Mesenchymal stem cell (in vitro differentiated cells and primary cell): Measurements from ENCODE around the gene CHM.
"Not testable (repeated sequence)": the region's sequence is repeated elsewhere in the genome, so short reads cannot be mapped to it uniquely, and the experiment has no call there.

Experiments used
- DNase-seq: peaks from one replicate; pipeline ENCODE4 v3.0.0-alpha.2; 2013
- H2AFZ ChIP-seq: one replicate; pipeline ENCODE4 v1.6.1; 2013; ENCODE audit warnings: low read depth, mild to moderate bottlenecking, control low read depth, inconsistent platforms, low read length, moderate library complexity
- H2AK5ac ChIP-seq: 2 replicates; pipeline ENCODE4 v1.6.1; 2013; ENCODE audit warnings: low read length, moderate library complexity, mild to moderate bottlenecking, inconsistent platforms; ENCODE audit not compliant: severe bottlenecking
- H2BK120ac ChIP-seq: one replicate; pipeline ENCODE4 v1.6.1; 2013; ENCODE audit warnings: low read depth, mild to moderate bottlenecking, inconsistent platforms, low read length, moderate library complexity
- H2BK12ac ChIP-seq, 2 experiments: one replicate each; pipeline ENCODE4 v1.6.1; 2013; ENCODE audit warnings: inconsistent platforms in 2 of 2, low read length in 2 of 2, mild to moderate bottlenecking in 2 of 2, moderate library complexity in 2 of 2, control low read depth in 1 of 2
- H2BK15ac ChIP-seq: one replicate; pipeline ENCODE4 v1.6.1; 2013; ENCODE audit warnings: mild to moderate bottlenecking, low read depth, inconsistent platforms; ENCODE audit not compliant: poor library complexity, severe bottlenecking
- H2BK5ac ChIP-seq: 2 replicates; pipeline ENCODE4 v1.6.1; 2013; ENCODE audit warnings: low read depth, mild to moderate bottlenecking, low read length, control low read depth, inconsistent platforms; ENCODE audit not compliant: poor library complexity, severe bottlenecking
- H3K14ac ChIP-seq, 2 experiments: one replicate each; pipeline ENCODE4 v1.6.1; 2013; ENCODE audit warnings: inconsistent platforms in 2 of 2, low read length in 2 of 2, control low read depth in 1 of 2, mild to moderate bottlenecking in 1 of 2, moderate library complexity in 1 of 2
- H3K18ac ChIP-seq, 2 experiments: one replicate each; pipeline ENCODE4 v1.6.1; 2013; ENCODE audit warnings: inconsistent platforms in 2 of 2, low read length in 2 of 2, control low read depth in 1 of 2, low read depth in 1 of 2, mild to moderate bottlenecking in 1 of 2
- H3K23ac ChIP-seq, 2 experiments: one replicate each; pipeline ENCODE4 v1.6.1; 2013; ENCODE audit warnings: inconsistent platforms in 2 of 2, low read length in 2 of 2, mild to moderate bottlenecking in 2 of 2, moderate library complexity in 2 of 2, control low read depth in 1 of 2
- H3K27ac ChIP-seq: 2 replicates; pipeline ENCODE4 v1.5.1; 2013; ENCODE audit warnings: mild to moderate bottlenecking, moderate library complexity, low read length, control low read depth, inconsistent platforms; ENCODE audit not compliant: poor library complexity, severe bottlenecking
- H3K27me3 ChIP-seq, 2 experiments: 2 replicates each; pipeline versions ENCODE4 v1.6.1 to v1.7.0; 2013; ENCODE audit warnings: low read length in 2 of 2, mild to moderate bottlenecking in 2 of 2, moderate library complexity in 2 of 2, control low read depth in 1 of 2, inconsistent platforms in 1 of 2; ENCODE audit not compliant: control insufficient read depth in 1 of 2, insufficient read depth in 1 of 2
- H3K36me3 ChIP-seq, 2 experiments: 2 replicates each; pipeline versions ENCODE4 v1.6.1 to v1.7.0; 2013; ENCODE audit warnings: low read length in 2 of 2, control low read depth in 1 of 2, inconsistent platforms in 1 of 2, low read depth in 1 of 2, mild to moderate bottlenecking in 1 of 2; ENCODE audit not compliant: insufficient read depth in 2 of 2, control insufficient read depth in 1 of 2
- H3K4ac ChIP-seq, 2 experiments: one replicate each; pipeline ENCODE4 v1.6.1; 2013; ENCODE audit warnings: inconsistent platforms in 2 of 2, low read length in 2 of 2, mild to moderate bottlenecking in 2 of 2, moderate library complexity in 2 of 2, control low read depth in 1 of 2, low read depth in 1 of 2
- H3K4me1 ChIP-seq: 2 replicates; pipeline ENCODE4 v1.6.1; 2013; ENCODE audit warnings: low read depth, low read length, control low read depth; ENCODE audit not compliant: control insufficient read depth, insufficient read depth
- H3K4me2 ChIP-seq: 2 replicates; pipeline ENCODE4 v1.6.1; 2013; ENCODE audit warnings: low read length, mild to moderate bottlenecking, inconsistent platforms; ENCODE audit not compliant: poor library complexity, severe bottlenecking
- H3K4me3 ChIP-seq, 2 experiments: 2 replicates each; pipeline versions ENCODE4 v1.5.1 to v1.7.0; 2013; ENCODE audit warnings: low read length in 2 of 2, mild to moderate bottlenecking in 2 of 2, control low read depth in 1 of 2, low read depth in 1 of 2; ENCODE audit not compliant: insufficient read depth in 1 of 2
- H3K79me1 ChIP-seq: replicated peaks from 2 replicates; pipeline ENCODE4 v1.6.1; 2013; ENCODE audit warnings: mild to moderate bottlenecking, control low read depth, low read length, inconsistent platforms; ENCODE audit not compliant: poor library complexity, severe bottlenecking
- H3K9ac ChIP-seq: 2 replicates; pipeline ENCODE4 v1.7.0; 2013; ENCODE audit warnings: mild to moderate bottlenecking, low read length, moderate library complexity
- H3K9me3 ChIP-seq: 2 replicates; pipeline ENCODE4 v1.7.0; 2013; ENCODE audit warnings: mild to moderate bottlenecking, low read length; ENCODE audit not compliant: control insufficient read depth
- H4K8ac ChIP-seq: one replicate; pipeline ENCODE4 v1.6.1; 2013; ENCODE audit warnings: inconsistent platforms, mild to moderate bottlenecking, low read length, moderate library complexity
- H4K91ac ChIP-seq: one replicate; pipeline ENCODE4 v1.6.1; 2013; ENCODE audit warnings: mild to moderate bottlenecking, low read length, inconsistent platforms
- WGBS: methylation state at CpG from one replicate; pipeline ENCODE4 v1.1.7; 2013; ENCODE audit warnings: mixed read lengths; 5-methylcytosine and 5-hydroxymethylcytosine counted together

The CHM gene

DNA sequence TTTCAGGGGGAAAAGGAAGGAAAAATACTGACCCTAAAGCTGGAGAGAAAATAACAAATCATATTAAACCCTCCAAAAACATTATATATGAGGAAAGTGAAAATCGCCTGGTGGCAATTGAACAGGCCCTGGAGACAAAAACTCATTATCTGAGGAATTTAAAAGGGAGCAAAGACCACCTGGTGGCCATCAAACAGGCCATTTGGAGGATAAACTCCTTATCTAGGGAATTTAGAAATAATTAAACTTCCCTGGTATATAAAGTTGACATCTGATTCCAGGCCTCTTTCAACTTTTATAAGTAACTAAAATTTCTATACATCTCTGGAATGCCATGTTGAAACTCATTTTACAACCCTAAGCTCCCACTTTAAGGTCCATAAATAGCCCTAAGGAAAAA lies 35.2 kb downstream of the CHM start:
- Histone ChIP-seq H3K4me1 (peaks cover 2% of the 10 kb centered on the region), H3K27ac (no peak overlapping the region)
- WGBS, result no CpG with 5 or more reads among the region's 1 CpG

DNA sequence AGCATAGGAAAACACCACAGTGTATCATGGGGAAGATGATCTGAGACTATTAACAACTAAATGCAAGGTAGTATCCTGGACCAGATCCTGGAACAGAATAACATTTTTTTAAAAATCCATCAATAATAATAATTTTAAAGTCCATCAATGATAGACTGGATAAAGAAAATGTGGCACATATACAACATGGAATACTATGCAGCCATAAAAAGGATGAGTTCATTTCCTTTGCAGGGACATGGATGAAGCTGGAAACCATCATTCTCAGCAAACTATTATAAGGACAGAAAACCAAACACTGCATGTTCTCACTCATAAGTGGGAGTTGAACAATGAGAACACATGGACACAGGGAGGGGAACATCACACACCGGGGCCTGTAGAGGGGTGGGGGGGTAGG lies 37.6 kb downstream of the CHM start:
- H3K14ac ChIP-seq, H2AFZ ChIP-seq, H3K27ac ChIP-seq, H2BK15ac ChIP-seq, H3K79me1 ChIP-seq, H2BK5ac ChIP-seq, H2AK5ac ChIP-seq, H3K18ac ChIP-seq, H3K4me2 ChIP-seq, H3K4me1 ChIP-seq, H3K4me3 ChIP-seq, H3K23ac ChIP-seq, H3K27me3 ChIP-seq, H3K9me3 ChIP-seq, DNase-seq, H4K8ac ChIP-seq, H3K4ac ChIP-seq, H2BK120ac ChIP-seq, H2BK12ac ChIP-seq, H3K9ac ChIP-seq, H4K91ac ChIP-seq: not testable (repeated sequence)
- WGBS, result no CpG with 5 or more reads among the region's 1 CpG
- peaks cover 0 to 11% of the 10 kb centered on the region in 2 experiments for H3K36me3 ChIP-seq

More for the DNA sequence above, 35.2 kb downstream of the CHM start:
- no peak overlapping the region for H2BK120ac ChIP-seq
- no peak overlapping the region for H3K4me3 ChIP-seq
- H3K4ac ChIP-seq, result no peak overlapping the region
- H2AK5ac ChIP-seq, result no peak overlapping the region
- no peak overlapping the region for H3K4me2 ChIP-seq
- H3K23ac ChIP-seq, result no peak overlapping the region
- H3K27me3 ChIP-seq, result no peaks in the 10 kb centered on the region
- H3K9me3 ChIP-seq, result no peaks in the 10 kb centered on the region
- no peak overlapping the region for H3K9ac ChIP-seq
- no peak overlapping the region for H2BK12ac ChIP-seq
- peaks cover 3 to 11% of the 10 kb centered on the region in 2 experiments for H3K36me3 ChIP-seq
- no peak overlapping the region for H3K14ac ChIP-seq
- H2BK5ac ChIP-seq, result no peak overlapping the region
- H4K91ac ChIP-seq, result no peak overlapping the region
- H3K79me1 ChIP-seq, result no peaks in the 10 kb centered on the region
- no peak overlapping the region for H4K8ac ChIP-seq
- no peak overlapping the region for H3K18ac ChIP-seq
- no peak overlapping the region for H2BK15ac ChIP-seq
- H2AFZ ChIP-seq, result no peak overlapping the region
- no peak for DNase-seq

DNA sequence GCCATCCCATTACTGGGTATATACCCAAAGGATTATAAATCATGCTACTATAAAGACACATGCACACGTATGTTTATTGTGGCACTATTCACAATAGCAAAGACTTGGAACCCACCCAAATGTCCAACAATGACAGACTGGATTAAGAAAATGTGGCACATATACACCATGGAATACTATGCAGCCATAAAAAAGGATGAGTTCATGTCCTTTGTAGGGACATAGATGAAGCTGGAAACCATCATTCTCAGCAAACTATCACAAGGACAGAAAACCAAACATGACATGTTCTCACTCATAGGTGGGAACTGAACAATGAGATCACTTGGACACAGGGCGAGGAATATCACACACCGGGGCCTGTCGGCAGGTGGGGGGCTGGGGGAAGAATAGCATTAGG lies 39.5 kb downstream of the CHM start:
- H4K8ac ChIP-seq, H3K18ac ChIP-seq, H3K14ac ChIP-seq, H2AFZ ChIP-seq, H3K9ac ChIP-seq, H3K27me3 ChIP-seq, H2BK12ac ChIP-seq, H2BK15ac ChIP-seq, H2BK5ac ChIP-seq, H3K23ac ChIP-seq, H3K79me1 ChIP-seq, DNase-seq, H3K27ac ChIP-seq, H3K4me1 ChIP-seq, H2BK120ac ChIP-seq, H3K4ac ChIP-seq, H3K4me3 ChIP-seq, H3K4me2 ChIP-seq, H3K9me3 ChIP-seq, H4K91ac ChIP-seq, H2AK5ac ChIP-seq: not testable (repeated sequence)
- H3K36me3 ChIP-seq, result peaks cover 0 to 11% of the 10 kb centered on the region in 2 experiments
- no CpG with 5 or more reads among the region's 4 CpGs for WGBS

DNA sequence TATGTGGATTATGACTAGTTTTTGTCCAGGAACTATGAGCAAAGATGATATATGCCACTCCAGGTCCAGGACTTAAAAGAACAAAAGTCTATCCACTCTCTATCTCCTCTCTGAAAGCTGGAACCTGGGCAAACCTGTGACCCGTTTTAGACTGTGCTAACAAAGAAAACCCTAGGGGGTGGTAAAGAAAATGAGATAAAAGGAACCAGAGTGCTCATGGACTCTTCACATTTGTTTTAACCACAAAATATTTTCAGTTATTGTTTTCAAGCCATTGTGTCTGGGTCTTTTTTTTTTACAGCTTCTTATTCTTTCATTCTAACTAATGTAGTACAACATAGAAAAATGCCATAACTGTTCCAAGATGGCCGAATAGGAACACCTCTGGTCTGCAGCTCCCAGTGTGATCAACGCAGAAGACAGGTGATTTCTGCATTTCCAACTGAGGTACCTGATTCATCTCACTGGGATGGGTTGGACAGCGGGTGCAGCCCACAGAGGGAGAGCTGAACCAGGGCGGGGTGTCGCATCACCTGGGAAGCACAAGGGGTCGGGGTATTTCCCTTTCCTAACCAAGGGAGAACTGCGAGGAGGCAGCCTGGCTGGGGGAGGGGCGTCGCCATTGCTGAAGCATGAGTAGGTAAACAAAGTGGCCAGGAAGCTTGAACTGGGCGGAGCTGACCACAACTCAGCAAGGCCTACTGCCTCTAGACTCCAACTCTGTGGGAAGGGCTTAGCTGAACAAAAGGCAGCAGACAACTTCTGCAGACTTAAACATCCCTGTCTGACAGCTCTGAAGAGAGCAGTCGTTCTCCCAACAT lies 45.1 kb downstream of the CHM start:
- Histone ChIP-seq H3K4me1 (peaks cover 2% of the 10 kb centered on the region), H3K36me3 (no peaks in the 10 kb centered on the region), H4K8ac (no peak overlapping the region), H3K23ac (no peak overlapping the region), H3K27ac (no peak overlapping the region), H3K9ac (no peak overlapping the region), H3K27me3 (no peaks in the 10 kb centered on the region), H2BK120ac (no peak overlapping the region), H4K91ac (no peak overlapping the region), H2AK5ac (no peak overlapping the region), H3K9me3 (no peaks in the 10 kb centered on the region), H3K4ac (no peak overlapping the region), H2BK12ac (no peak overlapping the region), H2BK15ac (no peak overlapping the region), H2BK5ac (no peak overlapping the region), H3K4me2 (no peak overlapping the region), H3K18ac (peak overlapping the region in 1 of 2 experiments; percentile 24), H3K4me3 (no peak overlapping the region), H2AFZ (no peak overlapping the region), H3K14ac (no peak overlapping the region), H3K79me1 (peaks cover 3% of the 10 kb centered on the region)
- 50% methylated on average over 7 of the region's 12 CpGs for WGBS
- DNase-seq, result peak; percentile 72
